Keratinocyte (primary cell): ENCODE results near the gene DCST1.

Experiments
- EZH2 ChIP-seq: IDR thresholded peaks from one replicate; pipeline ENCODE4 v1.6.1; 2012; ENCODE audit warnings: inconsistent platforms, mild to moderate bottlenecking, low read length, moderate library complexity
- TF ChIP-seq, protein P1 (sequence below), 3 experiments: IDR thresholded peaks in 1 of 3; conservative IDR thresholded peaks in 1 of 3; optimal IDR thresholded peaks in 1 of 3; 2 replicates in 2 of 3; 3 replicates in 1 of 3; pipeline versions ENCODE3 to v1.5.1; 2011; ENCODE audit warnings: low read length in 3 of 3, mild to moderate bottlenecking in 3 of 3, moderate library complexity in 2 of 3, control low read depth in 1 of 3, inconsistent platforms in 1 of 3; ENCODE audit not compliant: insufficient read depth in 2 of 3; ENCODE audit errors: extremely low read depth in 1 of 3

DNA sequence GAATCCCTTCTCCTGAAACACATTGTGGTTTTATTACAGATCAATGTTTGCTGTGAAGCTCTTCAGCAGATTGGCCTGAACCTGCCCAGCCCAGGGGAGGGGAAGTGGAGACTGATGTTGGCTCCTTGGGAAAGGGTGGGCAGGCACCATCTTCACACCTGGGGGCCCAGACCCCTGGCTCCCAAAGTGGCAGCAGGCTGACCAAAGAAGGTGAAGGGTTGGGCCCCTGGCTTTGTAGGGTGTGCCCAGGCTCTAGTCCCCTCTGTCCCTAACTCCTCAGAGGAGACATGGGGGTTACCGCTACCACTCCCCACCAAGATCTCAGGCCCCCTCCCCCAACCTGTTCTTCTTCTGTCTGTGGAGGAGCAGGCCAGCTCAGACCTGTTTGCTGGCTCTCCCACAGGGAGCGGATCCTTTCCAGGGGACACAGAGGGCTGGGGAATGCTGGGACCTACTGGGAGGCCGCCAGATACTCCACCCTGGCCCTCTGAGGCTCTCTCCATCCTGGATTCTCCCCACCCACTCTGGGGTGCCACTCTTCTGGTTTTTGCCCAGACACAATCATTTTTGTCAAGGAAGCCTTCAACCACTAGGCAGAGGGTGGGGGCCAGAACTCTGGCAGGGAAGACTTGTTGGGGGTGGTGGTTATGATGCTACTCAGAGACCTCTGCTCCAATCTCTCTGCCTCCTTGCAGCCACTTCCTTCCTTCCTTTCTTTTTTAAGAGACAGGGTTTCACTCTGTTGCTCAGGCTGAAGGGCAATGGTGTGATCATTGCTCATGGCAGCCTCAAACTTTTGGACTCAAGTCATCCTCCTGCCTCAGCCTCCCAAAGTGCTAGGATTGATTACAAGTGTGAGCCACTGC lies 40.0 kb downstream of the DCST1 start:
- TF ChIP-seq, protein P1, sequence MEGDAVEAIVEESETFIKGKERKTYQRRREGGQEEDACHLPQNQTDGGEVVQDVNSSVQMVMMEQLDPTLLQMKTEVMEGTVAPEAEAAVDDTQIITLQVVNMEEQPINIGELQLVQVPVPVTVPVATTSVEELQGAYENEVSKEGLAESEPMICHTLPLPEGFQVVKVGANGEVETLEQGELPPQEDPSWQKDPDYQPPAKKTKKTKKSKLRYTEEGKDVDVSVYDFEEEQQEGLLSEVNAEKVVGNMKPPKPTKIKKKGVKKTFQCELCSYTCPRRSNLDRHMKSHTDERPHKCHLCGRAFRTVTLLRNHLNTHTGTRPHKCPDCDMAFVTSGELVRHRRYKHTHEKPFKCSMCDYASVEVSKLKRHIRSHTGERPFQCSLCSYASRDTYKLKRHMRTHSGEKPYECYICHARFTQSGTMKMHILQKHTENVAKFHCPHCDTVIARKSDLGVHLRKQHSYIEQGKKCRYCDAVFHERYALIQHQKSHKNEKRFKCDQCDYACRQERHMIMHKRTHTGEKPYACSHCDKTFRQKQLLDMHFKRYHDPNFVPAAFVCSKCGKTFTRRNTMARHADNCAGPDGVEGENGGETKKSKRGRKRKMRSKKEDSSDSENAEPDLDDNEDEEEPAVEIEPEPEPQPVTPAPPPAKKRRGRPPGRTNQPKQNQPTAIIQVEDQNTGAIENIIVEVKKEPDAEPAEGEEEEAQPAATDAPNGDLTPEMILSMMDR (optimal IDR thresholded peaks at IDR 0.05 in 1 of 3, IDR thresholded peaks at IDR 0.05 in 1 of 3, conservative IDR thresholded peaks at IDR 0.05 in 1 of 3; ENCODE audit: extremely low read depth in 1 of 3, insufficient read depth in 2 of 3, low read length in 3 of 3): no peak
- no peak for TF ChIP-seq EZH2
